IMR-90 (cell line): Measurements from ENCODE around the gene TECPR2. TPM values are rescaled to one million over a fixed set of nuclear protein-coding genes. Genes with fewer than 3 reads are reported as not detected.
"Not testable (repeated sequence)": the region's sequence is repeated elsewhere in the genome, so short reads cannot be mapped to it uniquely, and the experiment has no call there.

Experiments used
- ATAC-seq: fragments of 200-7000 bp; cut with Tn5 transposase; 2 replicates; pipeline ENCODE4 v1.9.1; 2020; ENCODE audit warnings: low read depth, mild to moderate bottlenecking, moderate library complexity
- BruUV-seq: library from RNA; stranded (reverse); fragments of 400-500 nt; replicated peaks from 2 replicates; lab custom pipeline; 2021; lab: Mats Ljungman, UMichigan
- CTCF ChIA-PET: fragments of 300-600 bp; formaldehyde crosslinking; extraction: SDS; loops from one replicate; lab custom pipeline; 2021; ENCODE audit warnings: antibody characterized with exemption; lab: Yijun Ruan, JAX
- POLR2A ChIA-PET: fragments of 300-600 bp; sonication (Branson Sonifier 250); formaldehyde crosslinking; loops from one replicate; lab custom pipeline; 2022; ENCODE audit warnings: antibody characterized with exemption; ENCODE audit not compliant: unreplicated experiment; lab: Charles Lee
- DNase-seq: peaks from one replicate; pipeline ENCODE4 v3.0.0; 2013
- H2AFZ ChIP-seq: replicated peaks from 2 replicates; pipeline ENCODE3; 2013; ENCODE audit warnings: low read length, mild to moderate bottlenecking; ENCODE audit not compliant: poor library complexity
- H2AK5ac ChIP-seq: 2 replicates; pipeline ENCODE4 v1.6.1; 2013; ENCODE audit warnings: low read depth, low read length, inconsistent platforms
- H2AK9ac ChIP-seq: replicated peaks from 2 replicates; pipeline ENCODE3; 2013; ENCODE audit warnings: mild to moderate bottlenecking, low read depth, low read length, moderate library complexity; ENCODE audit not compliant: poor library complexity
- H2BK120ac ChIP-seq: 2 replicates; pipeline ENCODE4 v1.6.1; 2013; ENCODE audit warnings: low read depth, low read length, inconsistent platforms
- H2BK15ac ChIP-seq: 3 replicates; pipeline ENCODE4 v1.6.1; 2013; ENCODE audit warnings: low read depth, low read length, inconsistent platforms
- H2BK20ac ChIP-seq: 2 replicates; pipeline ENCODE4 v1.6.1; 2013; ENCODE audit warnings: low read depth, mild to moderate bottlenecking, inconsistent platforms, low read length, moderate library complexity
- H2BK5ac ChIP-seq: 2 replicates; pipeline ENCODE4 v1.6.1; 2013; ENCODE audit warnings: mild to moderate bottlenecking, low read depth, low read length, inconsistent platforms; ENCODE audit not compliant: poor library complexity, severe bottlenecking
- H3K14ac ChIP-seq: replicated peaks from 2 replicates; pipeline ENCODE4 v1.6.1; 2013; ENCODE audit warnings: low read depth, low read length, inconsistent platforms
- H3K18ac ChIP-seq: 2 replicates; pipeline ENCODE4 v1.6.1; 2013; ENCODE audit warnings: low read depth, low read length, control low read depth
- H3K23ac ChIP-seq: 2 replicates; pipeline ENCODE4 v1.6.1; 2013; ENCODE audit warnings: low read depth, low read length, inconsistent platforms
- H3K27ac ChIP-seq: 2 replicates; pipeline ENCODE4 v1.5.1; 2013; ENCODE audit warnings: mild to moderate bottlenecking, control low read depth, low read length; ENCODE audit not compliant: insufficient read depth
- H3K27me3 ChIP-seq: 2 replicates; pipeline ENCODE4 v1.6.1; 2013; ENCODE audit warnings: low read length; ENCODE audit not compliant: control insufficient read depth, insufficient read depth
- H3K36me3 ChIP-seq: 2 replicates; pipeline ENCODE4 v1.6.1; 2013; ENCODE audit warnings: low read length, mixed read lengths; ENCODE audit not compliant: control insufficient read depth, insufficient read depth
- H3K4ac ChIP-seq: 2 replicates; pipeline ENCODE4 v1.6.1; 2013; ENCODE audit warnings: low read depth, low read length, inconsistent platforms
- H3K4me1 ChIP-seq: 2 replicates; pipeline ENCODE4 v1.6.1; 2013; ENCODE audit warnings: low read length, mixed read lengths; ENCODE audit not compliant: control insufficient read depth, insufficient read depth
- H3K4me2 ChIP-seq: 2 replicates; pipeline ENCODE4 v1.6.1; 2013; ENCODE audit warnings: low read depth, mild to moderate bottlenecking, control low read depth, low read length, moderate library complexity
- H3K4me3 ChIP-seq: 2 replicates; pipeline ENCODE4 v1.5.1; 2013; ENCODE audit warnings: low read depth, mild to moderate bottlenecking, control low read depth, low read length, moderate library complexity; ENCODE audit not compliant: insufficient read depth
- H3K56ac ChIP-seq: 2 replicates; pipeline ENCODE4 v1.6.1; 2013; ENCODE audit warnings: low read length, inconsistent platforms; ENCODE audit not compliant: insufficient read depth; ENCODE audit errors: extremely low read depth
- H3K79me1 ChIP-seq, 2 experiments: 2 replicates each; pipeline ENCODE4 v1.6.1; 2013; ENCODE audit warnings: low read length in 2 of 2, inconsistent platforms in 1 of 2, low read depth in 1 of 2
- H3K9ac ChIP-seq: 2 replicates; pipeline ENCODE4 v1.6.1; 2013; ENCODE audit warnings: low read depth, low read length, control low read depth
- H3K9me1 ChIP-seq: 2 replicates; pipeline ENCODE4 v1.6.1; 2013; ENCODE audit warnings: low read length, inconsistent platforms; ENCODE audit not compliant: insufficient read depth
- H3K9me3 ChIP-seq: 2 replicates; pipeline ENCODE4 v1.6.1; 2013; ENCODE audit warnings: low read length; ENCODE audit not compliant: control insufficient read depth, insufficient read depth
- H4K20me1 ChIP-seq: 2 replicates; pipeline ENCODE4 v1.6.1; 2013; ENCODE audit warnings: low read length, inconsistent platforms; ENCODE audit not compliant: insufficient read depth
- H4K5ac ChIP-seq: 2 replicates; pipeline ENCODE4 v1.6.1; 2013; ENCODE audit warnings: mild to moderate bottlenecking, low read depth, low read length, control low read depth
- H4K8ac ChIP-seq, 2 experiments: 2 replicates each; pipeline ENCODE4 v1.6.1; 2013; ENCODE audit warnings: low read depth in 2 of 2, low read length in 2 of 2, control low read depth in 1 of 2, inconsistent platforms in 1 of 2
- H4K91ac ChIP-seq: 2 replicates; pipeline ENCODE4 v1.6.1; 2013; ENCODE audit warnings: low read depth, low read length, inconsistent platforms; ENCODE audit not compliant: insufficient read depth
- WGBS, 2 experiments: methylation state at CpG; one replicate each; pipeline versions ENCODE4 v1.1.5 to v1.1.7; 2013; ENCODE audit warnings: missing lambda C conversion rate in 2 of 2; ENCODE audit not compliant: insufficient read length in 1 of 2; ENCODE audit errors: extremely low coverage in 2 of 2; 5-methylcytosine and 5-hydroxymethylcytosine counted together
- dilution Hi-C: fragments of 300-500 bp; cut with HindIII; formaldehyde crosslinking; loops from one replicate; pipeline ENCODE4 v1.14.3; 2018; ENCODE audit warnings: low sequenced_read_pairs; ENCODE audit not compliant: unreplicated experiment
- in situ Hi-C: fragments of 300-500 bp; cut with MboI; formaldehyde crosslinking; loops from 3 replicates; pipeline ENCODE4 v1.14.3; 2019; ENCODE audit warnings: low sequenced_read_pairs, inconsistent platforms, mixed read lengths
- intact Hi-C: fragments of 100-400 bp; cut with micrococcal nuclease; formaldehyde crosslinking; loops from 2 replicates; pipeline ENCODE4 v1.10.0; 2022
- microRNA-seq, 2 experiments: library from miRNA; stranded (forward) in 1 of 2; unstranded in 1 of 2; fragments of 10-50 nt in 1 of 2; fragments of <30 nt in 1 of 2; gene quantifications in 1 of 2; microRNA quantifications in 1 of 2; one replicate each; pipeline versions ENCODE3 to v1.1.0; 2013 to 2020; ENCODE audit not compliant: insufficient read depth in 1 of 2, insufficient read length in 1 of 2, unreplicated experiment in 1 of 2
- polyA plus RNA-seq, 3 experiments: library from polyadenylated mRNA; depleted of rRNA; stranded (reverse); fragments of >200 nt; gene quantifications; 2 replicates each; pipeline ENCODE4 v1.2.3, GENCODE V29; 2012; ENCODE audit warnings: low replicate concordance in 1 of 3
- small RNA-seq, 5 experiments: library from RNA; depleted of rRNA; stranded (forward); fragments of <200 nt; gene quantifications; one replicate each; pipeline ENCODE3, GENCODE V24; 2012
- total RNA-seq: library from RNA; depleted of rRNA; stranded (reverse); fragments of >200 nt; gene quantifications from 2 replicates; pipeline ENCODE4 v1.2.3, GENCODE V29; 2012; rRNA removed

Gene TECPR2
- total and polyA plus RNA-seq, 2 of the 4 experiments (the other 2 are of a cell fraction): 9.5 to 11.7 TPM

GRCh38 chr14:102550927-102551401 is 188.2 kb downstream of the TECPR2 start:
- H2AK9ac ChIP-seq, H3K27me3 ChIP-seq, H3K4me3 ChIP-seq, ATAC-seq, H3K9me3 ChIP-seq, H3K18ac ChIP-seq, H2AK5ac ChIP-seq, H3K4me2 ChIP-seq, H2AFZ ChIP-seq, H3K23ac ChIP-seq, H3K79me1 ChIP-seq, H3K9ac ChIP-seq, H3K14ac ChIP-seq, H4K5ac ChIP-seq, H3K4me1 ChIP-seq, H3K56ac ChIP-seq, DNase-seq, H3K27ac ChIP-seq, H2BK5ac ChIP-seq, H4K20me1 ChIP-seq, H3K9me1 ChIP-seq, H3K36me3 ChIP-seq, H4K91ac ChIP-seq, CTCF ChIA-PET, H4K8ac ChIP-seq, dilution Hi-C loops, intact Hi-C loops, BruUV-seq, H3K4ac ChIP-seq, H2BK120ac ChIP-seq, in situ Hi-C loops, H2BK20ac ChIP-seq, H2BK15ac ChIP-seq, POLR2A ChIA-PET: not testable (repeated sequence)
- no CpG with 5 or more reads among the region's 3 CpGs for WGBS, 2 experiments

Small RNA genes lying within 50 kb of the gene (microRNA-seq; reads per million reads assigned to microRNA genes)
- 0 reads per million in 2 experiments for gene MIR4309

Small RNA genes lying within 50 kb of the gene (small RNA-seq; reads per million reads assigned to genes)
- gene MIR4309: 0 to 0.08 (median 0) reads per million in 5 experiments

Other genes with a start within 250 kb of the TECPR2 start
- 27.4 and 28.1 TPM in 2 replicates for gene WDR20, start 223.0 kb upstream of the TECPR2 start, total RNA-seq
- 18.7 and 20.3 TPM in 2 replicates for gene WDR20, start 223.0 kb upstream of the TECPR2 start, polyA plus RNA-seq (2012; rRNA removed)
- gene MOK, start 57.8 kb upstream of the TECPR2 start, total RNA-seq: 16.8 and 24.4 TPM in 2 replicates
- 48.1 and 48.5 TPM in 2 replicates for gene MOK, start 57.8 kb upstream of the TECPR2 start, polyA plus RNA-seq (2012; rRNA removed)
- 5.7 and 6.4 TPM in 2 replicates for gene ZNF839, start 43.2 kb upstream of the TECPR2 start, total RNA-seq
- 9.8 and 10.7 TPM in 2 replicates for gene ZNF839, start 43.2 kb upstream of the TECPR2 start, polyA plus RNA-seq (2012; rRNA removed)
- 41.9 and 55.3 TPM in 2 replicates for gene CINP, start 51 bp upstream of the TECPR2 start, total RNA-seq
- gene CINP, start 51 bp upstream of the TECPR2 start, polyA plus RNA-seq (2012; rRNA removed): 53.2 and 56.4 TPM in 2 replicates
- gene ANKRD9, start 146.8 kb downstream of the TECPR2 start, total RNA-seq: 3.9 and 5.3 TPM in 2 replicates
- gene ANKRD9, start 146.8 kb downstream of the TECPR2 start, polyA plus RNA-seq (2012; rRNA removed): 15.7 and 25.8 TPM in 2 replicates
- gene RCOR1, start 229.7 kb downstream of the TECPR2 start, total RNA-seq: 9.0 and 11.4 TPM in 2 replicates
- gene RCOR1, start 229.7 kb downstream of the TECPR2 start, polyA plus RNA-seq (2012; rRNA removed): 8.8 and 11.2 TPM in 2 replicates